Stomach (tissue), 9 donors: ENCODE measurements around the gene OLA1. TPM values are rescaled to one million over a fixed set of nuclear protein-coding genes. Genes with fewer than 3 reads are reported as not detected.

Experiments used
- DNase-seq, 2 donors: peaks; one replicate each; pipeline versions ENCODE4 v3.0.0 to v3.0.0-alpha.2; 2013 to 2019
- H3K27ac ChIP-seq, 5 donors: fragments of 200-600 bp in 4 of 5; sonication (generic) in 4 of 5; one replicate each; pipeline ENCODE4 v1.5.1; 2013 to 2019; ENCODE audit warnings: mild to moderate bottlenecking in 1 of 5, moderate library complexity in 1 of 5
- H3K27me3 ChIP-seq, 3 donors: fragments of 200-600 bp; sonication (generic); one replicate each; pipeline ENCODE4 v1.5.1; 2017 to 2019; ENCODE audit warnings: mixed run types in 1 of 3
- H3K36me3 ChIP-seq, 4 donors: fragments of 200-600 bp; sonication (generic); 1 replicate in 3 of 4; 2 replicates in 1 of 4; pipeline ENCODE4 v1.5.1; 2016 to 2019
- H3K4me1 ChIP-seq, 4 donors: fragments of 200-600 bp; sonication (generic); one replicate each; pipeline ENCODE4 v1.5.1; 2016 to 2019
- H3K4me3 ChIP-seq, 4 donors: fragments of 200-600 bp; sonication (generic) in 3 of 4; one replicate each; pipeline ENCODE4 v1.5.1; 2016 to 2019; ENCODE audit warnings: mild to moderate bottlenecking in 1 of 4
- H3K9me3 ChIP-seq, 4 donors: fragments of 200-600 bp; sonication (generic); one replicate each; pipeline ENCODE4 v1.5.1; 2016 to 2019
- EP300 ChIP-seq: sonication (generic); formaldehyde crosslinking; IDR thresholded peaks from one replicate; pipeline ENCODE4 v1.6.1; 2017; ENCODE audit warnings: antibody characterized with exemption
- POLR2A ChIP-seq, 4 donors: fragments of 450-650 bp; IDR thresholded peaks; one replicate each; pipeline ENCODE4 v1.6.1; 2016; ENCODE audit warnings: antibody characterized with exemption in 4 of 4, control low read depth in 2 of 4, mild to moderate bottlenecking in 1 of 4, moderate library complexity in 1 of 4
- POLR2AphosphoS5 ChIP-seq, 3 donors: sonication (generic); formaldehyde crosslinking; IDR thresholded peaks; one replicate each; pipeline ENCODE4 v1.6.1; 2016; ENCODE audit warnings: antibody characterized with exemption in 3 of 3
- WGBS, 5 donors: extraction: QIAGEN DNeasy Blood & Tissue Kit in 3 of 5; methylation state at CpG; one replicate each; pipeline versions ENCODE4 v1.1.5 to v1.1.7; 2013 to 2018; 5-methylcytosine and 5-hydroxymethylcytosine counted together
- intact Hi-C: fragments of 100-400 bp; cut with DNase I; formaldehyde crosslinking; loops from one replicate; pipeline ENCODE4 v1.15.1; 2023; ENCODE audit warnings: low total_unique reads
- polyA plus RNA-seq, 3 donors: library from polyadenylated mRNA; stranded (reverse); fragments of 200-250 nt; gene quantifications; one replicate each; pipeline ENCODE4 v1.2.3, GENCODE V29; 2013
- total RNA-seq, 5 donors: library from RNA; depleted of rRNA; stranded (reverse); fragments of >200 nt; gene quantifications; one replicate each; pipeline versions ENCODE4 v1.1.0 to v1.2.3, GENCODE V29; 2014 to 2016
- TF ChIP-seq, protein P1 (sequence below), 7 experiments: fragments of 450-650 bp in 4 of 7; fragments of 200-600 bp in 3 of 7; sonication (generic) in 3 of 7; IDR thresholded peaks; one replicate each; pipeline ENCODE4 v1.5.1; 2016 to 2019; ENCODE audit warnings: antibody characterized with exemption in 7 of 7, control low read depth in 2 of 7, mild to moderate bottlenecking in 1 of 7
- donor health status: healthy with polysubstance abuse.
- donor health status: Bipolar disorder and iron deficiency.
- donor health status: healthy.

OLA1 gene
- total and polyA plus RNA-seq, 8 donors: 20.6 to 149 (median 75.3) TPM

DNA sequence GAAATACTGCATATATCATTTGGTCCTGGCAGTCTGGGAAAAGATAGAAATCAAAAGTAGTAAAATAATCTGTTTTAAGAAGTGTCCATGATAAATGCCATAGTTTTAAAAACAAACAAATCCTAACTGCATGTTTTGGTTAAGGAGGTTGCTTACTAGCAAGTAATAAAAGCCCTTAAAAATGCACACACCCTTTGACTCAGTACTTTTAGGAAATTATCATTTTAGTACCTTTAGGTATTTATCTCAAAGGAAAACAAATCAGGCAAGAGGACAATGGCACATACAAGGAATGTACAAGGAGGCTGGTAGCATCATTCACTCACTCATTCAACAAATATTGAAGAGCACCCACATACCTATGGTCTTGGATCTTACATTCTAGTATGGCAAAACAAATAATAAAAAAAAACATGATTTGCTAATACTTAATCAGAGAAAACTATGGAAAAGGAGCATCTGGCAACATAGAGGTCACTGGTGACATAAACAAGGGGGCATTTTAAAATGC, 67.6 kb downstream of the OLA1 start:
- Histone ChIP-seq H3K27me3 (no peaks in the 10 kb centered on the region), H3K27ac (no peak overlapping the region), H3K9me3 (no peaks in the 10 kb centered on the region), H3K4me1 (peaks cover 0 to 13% (median 2%) of the 10 kb centered on the region in 4 donors), H3K36me3 (peaks cover 0 to 5% (median 0%) of the 10 kb centered on the region in 4 donors), H3K4me3 (no peak overlapping the region)
- DNase-seq: no peak
- intact Hi-C loops: no loop called here
- TF ChIP-seq POLR2A (IDR thresholded peaks at IDR 0.05) (no peak), POLR2AphosphoS5 (IDR thresholded peaks at IDR 0.05) (no peak), EP300 (no peak)
- TF ChIP-seq, protein P1, sequence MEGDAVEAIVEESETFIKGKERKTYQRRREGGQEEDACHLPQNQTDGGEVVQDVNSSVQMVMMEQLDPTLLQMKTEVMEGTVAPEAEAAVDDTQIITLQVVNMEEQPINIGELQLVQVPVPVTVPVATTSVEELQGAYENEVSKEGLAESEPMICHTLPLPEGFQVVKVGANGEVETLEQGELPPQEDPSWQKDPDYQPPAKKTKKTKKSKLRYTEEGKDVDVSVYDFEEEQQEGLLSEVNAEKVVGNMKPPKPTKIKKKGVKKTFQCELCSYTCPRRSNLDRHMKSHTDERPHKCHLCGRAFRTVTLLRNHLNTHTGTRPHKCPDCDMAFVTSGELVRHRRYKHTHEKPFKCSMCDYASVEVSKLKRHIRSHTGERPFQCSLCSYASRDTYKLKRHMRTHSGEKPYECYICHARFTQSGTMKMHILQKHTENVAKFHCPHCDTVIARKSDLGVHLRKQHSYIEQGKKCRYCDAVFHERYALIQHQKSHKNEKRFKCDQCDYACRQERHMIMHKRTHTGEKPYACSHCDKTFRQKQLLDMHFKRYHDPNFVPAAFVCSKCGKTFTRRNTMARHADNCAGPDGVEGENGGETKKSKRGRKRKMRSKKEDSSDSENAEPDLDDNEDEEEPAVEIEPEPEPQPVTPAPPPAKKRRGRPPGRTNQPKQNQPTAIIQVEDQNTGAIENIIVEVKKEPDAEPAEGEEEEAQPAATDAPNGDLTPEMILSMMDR (IDR thresholded peaks at IDR 0.05): no peak

DNA sequence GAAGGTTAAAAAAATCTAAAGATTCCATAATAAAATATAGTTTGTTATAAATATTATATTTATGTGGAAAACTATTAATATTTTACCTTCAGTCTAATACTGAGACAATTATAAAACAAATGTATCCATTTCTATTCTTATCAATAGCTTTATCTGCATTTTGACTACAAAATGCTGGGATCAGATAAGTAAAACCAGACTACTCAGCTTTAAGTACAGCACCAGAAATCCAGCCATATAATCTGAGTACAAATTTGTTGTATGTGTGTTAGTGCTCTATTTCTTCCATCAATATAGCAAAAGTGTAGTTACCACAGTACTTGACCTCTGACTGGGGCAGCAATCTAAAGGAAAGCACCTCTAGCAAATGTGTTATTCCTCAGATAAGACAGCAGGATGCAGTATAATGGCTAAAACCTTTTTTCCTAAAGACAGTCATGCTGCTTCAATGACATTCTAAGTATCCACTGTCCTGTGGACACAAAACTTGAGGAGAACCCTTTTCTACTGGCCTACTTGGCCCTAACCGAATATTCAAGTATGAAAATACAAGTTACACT, 68.1 kb downstream of the OLA1 start:
- Histone ChIP-seq H3K4me1 (peaks cover 0 to 13% (median 2%) of the 10 kb centered on the region in 4 donors), H3K36me3 (peaks cover 0 to 5% (median 0%) of the 10 kb centered on the region in 4 donors), H3K9me3 (peaks cover 0 to 3% (median 1%) of the 10 kb centered on the region in 4 donors), H3K27ac (no peak overlapping the region), H3K27me3 (no peaks in the 10 kb centered on the region), H3K4me3 (no peak overlapping the region)
- WGBS, 5 donors: 83 to 95% (median 90%) methylated on average over 1 of the region's 1 CpG
- no peak for TF ChIP-seq POLR2AphosphoS5 (IDR thresholded peaks at IDR 0.05)
- TF ChIP-seq, protein P1 (IDR thresholded peaks at IDR 0.05): no peak
- TF ChIP-seq POLR2A (IDR thresholded peaks at IDR 0.05): no peak
- no peak for TF ChIP-seq EP300
- no peak for DNase-seq
- intact Hi-C loops: no loop called here

DNA sequence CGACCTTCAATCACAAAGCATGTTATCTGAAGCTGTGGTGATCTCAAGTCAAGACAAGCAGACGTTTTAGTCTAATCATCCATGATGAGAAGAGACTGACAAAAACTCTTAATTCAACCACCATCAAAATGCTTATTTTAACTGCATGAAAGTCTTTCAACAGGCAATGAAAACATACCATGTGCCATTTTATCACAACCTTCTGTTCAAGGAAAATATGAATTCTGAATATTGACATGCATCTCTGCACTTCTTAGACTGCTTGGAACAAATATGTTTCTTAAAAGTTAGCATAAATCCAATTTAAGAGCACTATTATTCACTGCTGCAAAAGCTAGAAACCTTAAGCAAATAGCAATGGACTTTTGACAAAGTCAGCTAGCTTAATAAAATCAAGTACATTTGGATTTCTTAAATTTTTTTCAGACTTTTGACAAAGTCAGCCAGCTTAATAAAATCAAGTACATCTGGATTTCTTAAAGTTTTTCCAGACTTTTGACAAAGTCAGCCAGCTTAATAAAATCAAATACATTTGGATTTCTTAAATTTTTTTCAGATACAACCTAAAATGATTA, 70.9 kb downstream of the OLA1 start:
- DNase-seq: no peak
- TF ChIP-seq EP300: no peak

DNA sequence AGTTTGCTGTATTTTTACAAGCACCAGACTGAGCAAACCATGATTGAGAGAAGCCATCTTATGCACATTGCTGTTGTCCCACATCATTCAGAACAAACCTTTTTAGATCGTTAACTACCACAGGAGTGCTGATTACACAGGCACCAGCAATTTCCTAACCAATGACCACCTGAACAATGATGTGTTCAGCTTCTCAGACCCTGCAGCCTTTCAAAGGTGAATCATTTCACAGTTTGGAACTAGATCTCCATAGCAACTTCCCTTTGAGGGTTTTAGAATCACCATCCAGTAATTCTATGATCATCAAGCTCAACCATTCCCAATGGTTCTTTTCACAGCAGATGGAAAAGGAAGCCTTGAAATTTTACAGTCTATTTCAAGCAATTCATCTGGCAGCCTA, 71.4 kb downstream of the OLA1 start:
- intact Hi-C loops: no loop called here
- WGBS, 5 donors: 75 to 88% (median 80%) methylated on average over 1 of the region's 1 CpG
- peaks cover 0 to 13% (median 2%) of the 10 kb centered on the region in 4 donors for H3K36me3 ChIP-seq
- H3K4me3 ChIP-seq: no peak overlapping the region
- peaks cover 0 to 13% (median 2%) of the 10 kb centered on the region in 4 donors for H3K4me1 ChIP-seq
- TF ChIP-seq, protein P1 (IDR thresholded peaks at IDR 0.05): no peak
- TF ChIP-seq POLR2A (IDR thresholded peaks at IDR 0.05) (no peak), EP300 (no peak), POLR2AphosphoS5 (IDR thresholded peaks at IDR 0.05) (no peak)
- no peaks in the 10 kb centered on the region for H3K27me3 ChIP-seq
- H3K27ac ChIP-seq: no peak overlapping the region
- H3K9me3 ChIP-seq: peaks cover 0 to 16% (median 3%) of the 10 kb centered on the region in 4 donors
- no peak for DNase-seq

More for the DNA sequence above, 70.9 kb downstream of the OLA1 start:
- WGBS, 5 donors: 61 to 76% (median 74%) methylated on average over 2 of the region's 2 CpGs
- peaks cover 0 to 11% (median 3%) of the 10 kb centered on the region in 4 donors for H3K9me3 ChIP-seq
- peaks cover 0 to 13% (median 2%) of the 10 kb centered on the region in 4 donors for H3K4me1 ChIP-seq
- no peaks in the 10 kb centered on the region for H3K27me3 ChIP-seq
- intact Hi-C loops: no loop called here
- no peak overlapping the region for H3K27ac ChIP-seq
- no peak overlapping the region for H3K4me3 ChIP-seq
- peaks cover 0 to 8% (median 0%) of the 10 kb centered on the region in 4 donors for H3K36me3 ChIP-seq

DNA sequence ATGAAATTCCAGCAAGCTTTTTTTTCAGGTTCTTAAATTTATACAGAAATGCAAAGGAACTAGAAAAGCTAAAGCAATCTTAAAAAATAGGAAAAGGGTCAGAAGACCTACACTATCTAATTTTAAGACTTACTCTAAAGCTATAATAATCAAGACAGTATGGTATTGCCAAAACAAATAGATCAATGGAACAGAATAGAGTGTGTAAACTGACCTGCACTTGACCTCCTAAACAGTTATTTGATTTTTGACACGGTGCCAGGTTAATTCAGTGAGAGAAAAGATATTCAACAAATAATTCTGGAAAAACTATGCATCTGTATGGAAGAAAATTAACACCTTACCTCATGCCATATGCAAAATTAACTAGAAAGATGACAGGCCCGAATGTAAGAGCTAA, 73.6 kb downstream of the OLA1 start:
- H3K36me3 ChIP-seq: peaks cover 0 to 11% (median 4%) of the 10 kb centered on the region in 4 donors
- H3K27ac ChIP-seq: no peak overlapping the region
- no peak overlapping the region for H3K4me3 ChIP-seq
- DNase-seq: no peak
- H3K4me1 ChIP-seq: peaks cover 0 to 3% (median 0%) of the 10 kb centered on the region in 4 donors
- H3K9me3 ChIP-seq: peaks cover 0 to 31% (median 9%) of the 10 kb centered on the region in 4 donors
- H3K27me3 ChIP-seq: no peaks in the 10 kb centered on the region
- WGBS, 5 donors: 74 to 85% (median 79%) methylated on average over 2 of the region's 2 CpGs
- intact Hi-C loops: no loop called here
- no peak for TF ChIP-seq POLR2A (IDR thresholded peaks at IDR 0.05)
- TF ChIP-seq, protein P1 (IDR thresholded peaks at IDR 0.05): no peak
- no peak for TF ChIP-seq POLR2AphosphoS5 (IDR thresholded peaks at IDR 0.05)
